K562 (cell line): ENCODE data around the gene SNX14. TPM values are rescaled to one million over a fixed set of nuclear protein-coding genes. Genes with fewer than 3 reads are reported as not detected.

Source experiments
- ATAC-seq: fragments of 200-7000 bp; cut with Tn5 transposase; 3 replicates; pipeline ENCODE4 v1.9.1; 2020; ENCODE audit warnings: moderate library complexity
- BruUV-seq: library from RNA; stranded (reverse); fragments of 400-500 nt; replicated peaks from 2 replicates; lab custom pipeline; 2021; lab: Mats Ljungman, UMichigan
- CTCF ChIA-PET: fragments of 300-600 bp; formaldehyde crosslinking; extraction: SDS; loops from one replicate; lab custom pipeline; 2021; ENCODE audit warnings: low intra/inter-chr PET ratio; lab: Yijun Ruan, JAX
- POLR2A ChIA-PET: fragments of 300-600, 350-650 bp; sonication (Branson Sonifier 250); formaldehyde crosslinking; extraction: SDS; loops from one replicate; lab custom pipeline; 2021; ENCODE audit warnings: antibody characterized with exemption, inconsistent platforms; lab: Yijun Ruan, JAX
- DNase-seq, 4 experiments: peaks; one replicate each; pipeline versions ENCODE4 v3.0.0 to v3.0.0-alpha.2; 2011 to 2018; ENCODE audit warnings: low spot score in 3 of 4, mixed read lengths in 3 of 4; ENCODE audit errors: extremely low read depth in 1 of 4
- FAIRE-seq: peaks from 2 replicates; lab custom pipeline; 2011; peaks lifted over from hg19 to GRCh38; lab: Jason Lieb, UNC
- H2AFZ ChIP-seq: 2 replicates; pipeline ENCODE4 v1.6.0; 2011; ENCODE audit warnings: low read depth, low read length, control low read depth, inconsistent platforms
- H3K27ac ChIP-seq: fragments of 200-600 bp; 3 replicates; pipeline ENCODE4 v1.8.0; 2011; ENCODE audit warnings: low read depth, mild to moderate bottlenecking, control low read depth, inconsistent platforms, low read length, moderate library complexity, mixed read lengths; ENCODE audit errors: extremely low read depth
- H3K27me3 ChIP-seq, 2 experiments: fragments of 300-600 bp in 1 of 2; 2 replicates in 1 of 2; 3 replicates in 1 of 2; pipeline versions ENCODE4 v1.6.0 to v1.8.0; 2011; ENCODE audit warnings: inconsistent platforms in 2 of 2, low read length in 2 of 2, mild to moderate bottlenecking in 1 of 2, mixed read lengths in 1 of 2, moderate library complexity in 1 of 2; ENCODE audit not compliant: control insufficient read depth in 2 of 2, insufficient read depth in 2 of 2
- H3K36me3 ChIP-seq: fragments of 300-600 bp; 3 replicates; pipeline ENCODE4 v1.8.0; 2011; ENCODE audit warnings: mild to moderate bottlenecking, low read length, inconsistent platforms; ENCODE audit not compliant: control insufficient read depth, insufficient read depth
- H3K4me1 ChIP-seq, 2 experiments: fragments of 200-600 bp in 1 of 2; replicated peaks in 1 of 2; 2 replicates in 1 of 2; 3 replicates in 1 of 2; pipeline versions ENCODE4 v1.5.1 to v1.8.0; 2011; ENCODE audit warnings: inconsistent platforms in 2 of 2, low read length in 2 of 2, mild to moderate bottlenecking in 1 of 2, mixed read lengths in 1 of 2, moderate library complexity in 1 of 2; ENCODE audit not compliant: control insufficient read depth in 2 of 2, insufficient read depth in 2 of 2
- H3K4me2 ChIP-seq: 2 replicates; pipeline ENCODE4 v1.6.1; 2011; ENCODE audit warnings: low read length, control low read depth, inconsistent platforms, mixed read lengths; ENCODE audit not compliant: insufficient read depth
- H3K4me3 ChIP-seq: fragments of 200-600 bp; sonication (generic), shearing (Covaris generic); 2 replicates; pipeline ENCODE4 v1.5.1; 2016; ENCODE audit warnings: control low read depth, inconsistent platforms
- H3K79me2 ChIP-seq: fragments of 200-600 bp; 3 replicates; pipeline ENCODE4 v1.8.0; 2011; ENCODE audit warnings: low read length, inconsistent platforms; ENCODE audit not compliant: control insufficient read depth, insufficient read depth
- H3K9ac ChIP-seq, 2 experiments: 2 replicates each; pipeline versions ENCODE4 v1.6.0 to v1.6.1; 2011; ENCODE audit warnings: low read depth in 2 of 2, low read length in 2 of 2, control low read depth in 1 of 2, inconsistent platforms in 1 of 2, mild to moderate bottlenecking in 1 of 2, mixed read lengths in 1 of 2; ENCODE audit not compliant: insufficient read depth in 1 of 2
- H3K9me1 ChIP-seq: one replicate; pipeline ENCODE4 v1.6.0; 2011; ENCODE audit warnings: inconsistent platforms, mild to moderate bottlenecking, low read length, moderate library complexity; ENCODE audit not compliant: control insufficient read depth, insufficient read depth
- H3K9me3 ChIP-seq: replicated peaks from 2 replicates; pipeline ENCODE4 v1.5.1; 2011; ENCODE audit warnings: low read depth, low read length, inconsistent platforms; ENCODE audit not compliant: control insufficient read depth, insufficient read depth
- H4K20me1 ChIP-seq: replicated peaks from 2 replicates; pipeline ENCODE4 v1.6.1; 2011; ENCODE audit warnings: low read length, inconsistent platforms, mixed read lengths; ENCODE audit not compliant: control insufficient read depth, insufficient read depth
- ATF7 ChIP-seq: fragments of 450-650 bp; IDR thresholded peaks from 2 replicates; pipeline ENCODE4 v1.7.1; 2014; ENCODE audit warnings: mild to moderate bottlenecking, moderate library complexity
- CHD1 ChIP-seq: fragments of 200-600 bp; sonication (generic); IDR thresholded peaks from one replicate; pipeline ENCODE4 v1.6.1; 2012; ENCODE audit warnings: mild to moderate bottlenecking, moderate library complexity, low read length, inconsistent platforms
- COPS2 ChIP-seq: fragments of 450-650 bp; conservative IDR thresholded peaks from 2 replicates; pipeline ENCODE4 v1.6.1; 2016; ENCODE audit warnings: mild to moderate bottlenecking, moderate library complexity
- CXXC5 ChIP-seq: fragments of 250-450 bp; sonication (Bioruptor Pico); IDR thresholded peaks from 2 replicates; pipeline ENCODE4 v1.8.0; 2022; ENCODE audit warnings: inconsistent platforms, mild to moderate bottlenecking, moderate library complexity
- ELK1 ChIP-seq: sonication (generic); formaldehyde crosslinking; IDR thresholded peaks from 2 replicates; pipeline ENCODE4 v1.8.1; 2022; ENCODE audit warnings: missing genetic modification reagents
- EP400 ChIP-seq: fragments of 450-650 bp; IDR thresholded peaks from 2 replicates; pipeline ENCODE4 v1.6.1; 2017; ENCODE audit warnings: antibody characterized with exemption, mild to moderate bottlenecking, moderate library complexity
- FOSL1 ChIP-seq: fragments of 200-800 bp; sonication (Bioruptor generic); conservative IDR thresholded peaks from 2 replicates; pipeline ENCODE4 v1.6.1; 2016; ENCODE audit warnings: missing genetic modification characterization, missing compliant biosample characterization
- HBP1 ChIP-seq: fragments of 450-650 bp; formaldehyde crosslinking; IDR thresholded peaks from 2 replicates; pipeline ENCODE4 v1.4.0; 2022; ENCODE audit warnings: missing genetic modification characterization
- HDAC2 ChIP-seq: fragments of 450-650 bp; IDR thresholded peaks from 2 replicates; pipeline ENCODE4 v1.6.1; 2016; ENCODE audit warnings: mild to moderate bottlenecking
- JUND ChIP-seq, 2 experiments: IDR thresholded peaks; 2 replicates in 1 of 2; 3 replicates in 1 of 2; pipeline ENCODE4 v1.6.1; 2011; ENCODE audit warnings: borderline replicate concordance in 2 of 2, low read depth in 2 of 2, low read length in 2 of 2, improper control_type of control experiment in 1 of 2, missing biosample characterization in 1 of 2, missing genetic modification characterization in 1 of 2, missing genetic modification reagents in 1 of 2
- NR3C1 ChIP-seq: sonication (generic); formaldehyde crosslinking; IDR thresholded peaks from 2 replicates; pipeline ENCODE4 v1.8.1; 2022; ENCODE audit warnings: missing genetic modification reagents
- POLR2G ChIP-seq: fragments of 200-400 bp; formaldehyde crosslinking; IDR thresholded peaks from 2 replicates; pipeline ENCODE4 v1.6.1; 2017; ENCODE audit warnings: low read depth, mild to moderate bottlenecking, antibody characterized with exemption, low read length, moderate library complexity
- POLR3G ChIP-seq: IDR thresholded peaks from 2 replicates; pipeline ENCODE4 v1.6.1; 2011; ENCODE audit not compliant: insufficient read length, insufficient replicate concordance; ENCODE audit errors: extremely low read depth
- RCOR1 ChIP-seq, 2 experiments: IDR thresholded peaks; 2 replicates each; pipeline ENCODE4 v1.6.1; 2012; ENCODE audit warnings: low read depth in 2 of 2, low read length in 2 of 2, borderline replicate concordance in 1 of 2, improper control_type of control experiment in 1 of 2
- SMARCB1 ChIP-seq: IDR thresholded peaks from 2 replicates; pipeline ENCODE4 v1.6.1; 2011; ENCODE audit warnings: improper control_type of control experiment, low read depth; ENCODE audit not compliant: insufficient read length
- XRCC3 ChIP-seq: fragments of 450-650 bp; IDR thresholded peaks from 2 replicates; pipeline ENCODE4 v1.6.1; 2017; ENCODE audit warnings: mild to moderate bottlenecking, moderate library complexity
- XRCC4 ChIP-seq: IDR thresholded peaks from one replicate; pipeline ENCODE4 v1.6.1; 2011; ENCODE audit not compliant: insufficient read depth, insufficient read length; ENCODE audit errors: extremely low read depth
- ZNF384 ChIP-seq: IDR thresholded peaks from 2 replicates; pipeline ENCODE4 v1.6.1; 2012; ENCODE audit warnings: low read depth, low read length, improper control_type of control experiment
- ZNF644 ChIP-seq: fragments of 200-800 bp; sonication (Bioruptor generic); IDR thresholded peaks from 2 replicates; pipeline ENCODE4 v1.6.1; 2016; ENCODE audit warnings: low read depth, missing genetic modification characterization, missing compliant biosample characterization
- WGBS: fragments of 100-300 bp; shearing (Covaris generic); methylation state at CpG from one replicate; pipeline ENCODE4 v1.1.6; 2016; ENCODE audit warnings: low coverage, mixed read lengths; ENCODE audit not compliant: insufficient coverage; ENCODE audit errors: missing lambda C conversion rate; 5-methylcytosine and 5-hydroxymethylcytosine counted together
- in situ Hi-C: fragments of 300-500 bp; cut with MboI; formaldehyde crosslinking; loops from 4 replicates; pipeline ENCODE4 v1.15.0; 2018; ENCODE audit warnings: inconsistent platforms, mixed read lengths
- intact Hi-C: fragments of 100-400 bp; cut with micrococcal nuclease; formaldehyde crosslinking; loops from 2 replicates; pipeline ENCODE4 v1.14.2; 2022
- polyA plus RNA-seq, 8 experiments: library from polyadenylated mRNA; depleted of rRNA in 4 of 8; stranded (reverse) in 5 of 8; unstranded in 3 of 8; fragments of >200 nt; fragmentation: Nextera tagmentation in 2 of 8; fragmentation: Illumina TruSeq in 1 of 8; extraction: Ambion mirVana in 2 of 8; extraction: Trizol in 1 of 8; gene quantifications; 2 replicates each; pipeline versions ENCODE4 v1.2.1 to v1.2.3, GENCODE V29; 2011 to 2014; ENCODE audit warnings: inconsistent platforms in 1 of 8, missing spikeins in 1 of 8
- total RNA-seq, 7 experiments: library from RNA; depleted of rRNA in 6 of 7; stranded (reverse); fragments of >200 nt in 6 of 7; fragmentation: Illumina TruSeq in 2 of 7; extraction: Trizol in 2 of 7; gene quantifications; 2 replicates each; pipeline versions ENCODE4 v1.2.1 to v1.2.3, GENCODE V29; 2011 to 2021; ENCODE audit warnings: low replicate concordance in 1 of 7

Gene SNX14
- total and polyA plus RNA-seq, 9 of the 15 experiments (the other 6 are each of a cell fraction or from before 2014, with no cell fraction given) = 46.5 to 140 (median 71.2) TPM

DNA sequence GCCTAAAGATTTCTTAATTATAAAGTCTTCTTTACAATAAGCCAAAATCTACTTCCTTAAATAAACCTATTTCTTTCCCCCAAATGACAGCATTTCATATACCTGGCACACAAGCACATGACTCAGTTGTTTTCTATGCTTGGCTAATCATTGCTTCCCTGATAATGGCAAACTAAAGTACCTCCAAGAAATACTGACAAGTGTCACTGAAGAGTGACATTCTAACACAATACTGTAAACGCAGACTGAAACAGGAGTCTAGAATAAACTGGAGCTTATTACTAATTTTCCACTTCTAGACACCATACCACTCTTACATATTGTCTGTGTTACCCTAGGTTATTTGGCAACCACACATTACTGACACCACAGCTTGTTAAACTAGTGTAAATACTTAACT is 34.7 kb upstream of the SNX14 start (continued):
- TF ChIP-seq RCOR1 (IDR thresholded peaks at IDR 0.05; ENCODE audit: borderline replicate concordance in 1 of 2, low read depth in 2 of 2, low read length in 2 of 2) (no peak), XRCC4 (no peak), HBP1 (CRISPR knock-in tag) (no peak)

DNA sequence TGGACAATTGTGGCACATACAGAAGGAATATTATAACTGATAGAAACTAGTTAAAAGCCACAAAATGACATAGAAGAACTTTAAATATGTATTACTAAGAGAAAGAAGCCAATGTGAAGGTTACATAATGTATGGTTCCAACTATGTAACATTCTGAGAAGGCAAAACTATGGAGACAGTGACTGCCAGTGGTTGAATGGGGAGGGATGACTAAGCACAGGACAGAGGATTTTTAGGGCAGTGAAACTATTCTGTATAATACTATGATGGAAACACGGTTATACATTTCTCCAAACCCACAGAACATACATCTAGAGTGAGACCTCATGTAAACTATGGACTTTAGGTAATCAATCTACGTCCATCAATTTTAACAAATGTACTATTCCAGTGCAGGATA is 26.6 kb upstream of the SNX14 start:
- Histone ChIP-seq H3K9ac (no peak overlapping the region), H3K27ac (no peak overlapping the region), H2AFZ (no peak overlapping the region), H3K27me3 (no peaks in the 10 kb centered on the region), H3K4me2 (no peak overlapping the region), H3K9me1 (no peaks in the 10 kb centered on the region), H4K20me1 (no peaks in the 10 kb centered on the region), H3K9me3 (no peaks in the 10 kb centered on the region), H3K4me1 (no peaks in the 10 kb centered on the region), H3K79me2 (peaks cover 85% of the 10 kb centered on the region), H3K36me3 (peaks cover 100% of the 10 kb centered on the region), H3K4me3 (no peak overlapping the region)
- in situ Hi-C loops (no loop called here), intact Hi-C loops (no loop called here)
- 91% methylated on average over 2 of the region's 2 CpGs for WGBS
- ChIA-PET POLR2A (interaction anchor here (0.8 to 1.1 kb wide), 2 partner anchors 11 to 20 kb away, joined by 3 read pairs; no protein-coding TSS in a partner anchor), CTCF (no interaction called here)
- ATAC-seq (no peak; the same call in 2 of the 3 replicates), FAIRE-seq (no peak), DNase-seq (no peak)
- TF ChIP-seq SMARCB1 (no peak), POLR3G (no peak), COPS2 (no peak), ZNF384 (no peak), ELK1 (CRISPR knock-in tag) (no peak), JUND (IDR thresholded peaks at IDR 0.05; ENCODE audit: borderline replicate concordance, low read depth, low read length) (no peak), JUND (tag; IDR thresholded peaks at IDR 0.05; ENCODE audit: borderline replicate concordance, low read depth, low read length) (no peak), CHD1 (no peak), HDAC2 (no peak), ZNF644 (no peak), FOSL1 (tag) (no peak), EP400 (no peak), ATF7 (no peak), NR3C1 (CRISPR knock-in tag) (no peak), POLR2G (no peak), XRCC3 (no peak), CXXC5 (CRISPR knock-in tag) (no peak)
- no TSS peak for BruUV-seq
